HEK293T (cell line): ENCODE results near the gene TAB3.

Source experiments
- BHLHE40 ChIP-seq: fragments of 450-650 bp; IDR thresholded peaks from 2 replicates; pipeline ENCODE4 v1.6.1; 2016; ENCODE audit warnings: mild to moderate bottlenecking, moderate library complexity, borderline replicate concordance
- ELF4 ChIP-seq: fragments of 450-650 bp; IDR thresholded peaks from 2 replicates; pipeline ENCODE4 v1.6.1; 2017; ENCODE audit warnings: antibody characterized with exemption
- FOXA1 ChIP-seq: fragments of 450-650 bp; IDR thresholded peaks from 2 replicates; pipeline ENCODE4 v1.6.1; 2016; ENCODE audit warnings: mild to moderate bottlenecking
- FOXK2 ChIP-seq: fragments of 450-650 bp; IDR thresholded peaks from 2 replicates; pipeline ENCODE4 v1.6.1; 2016; ENCODE audit warnings: mild to moderate bottlenecking
- FOXM1 ChIP-seq: fragments of 450-650 bp; IDR thresholded peaks from 2 replicates; pipeline ENCODE4 v1.6.1; 2017; ENCODE audit warnings: mild to moderate bottlenecking, borderline replicate concordance
- HDGF ChIP-seq: fragments of 450-650 bp; IDR thresholded peaks from 2 replicates; pipeline ENCODE4 v1.6.1; 2017; ENCODE audit warnings: antibody characterized with exemption, borderline replicate concordance
- LEF1 ChIP-seq: fragments of 450-650 bp; IDR thresholded peaks from 2 replicates; pipeline ENCODE4 v1.6.1; 2017; ENCODE audit warnings: mild to moderate bottlenecking, borderline replicate concordance
- NFRKB ChIP-seq: fragments of 450-650 bp; IDR thresholded peaks from 2 replicates; pipeline ENCODE4 v1.6.1; 2016; ENCODE audit warnings: mild to moderate bottlenecking, moderate library complexity
- SP1 ChIP-seq: fragments of 450-650 bp; IDR thresholded peaks from 2 replicates; pipeline ENCODE4 v1.6.1; 2017
- SUZ12 ChIP-seq: fragments of 450-650 bp; IDR thresholded peaks from 2 replicates; pipeline ENCODE4 v1.6.1; 2016; ENCODE audit warnings: mild to moderate bottlenecking
- TARDBP ChIP-seq: fragments of 450-650 bp; IDR thresholded peaks from 2 replicates; pipeline ENCODE4 v1.6.1; 2016
- ZNF384 ChIP-seq: fragments of 450-650 bp; IDR thresholded peaks from 2 replicates; pipeline ENCODE4 v1.6.1; 2016
- TF ChIP-seq, protein P1 (sequence below): fragments of 450-650 bp; IDR thresholded peaks from 2 replicates; pipeline ENCODE4 v1.6.1; 2016

DNA sequence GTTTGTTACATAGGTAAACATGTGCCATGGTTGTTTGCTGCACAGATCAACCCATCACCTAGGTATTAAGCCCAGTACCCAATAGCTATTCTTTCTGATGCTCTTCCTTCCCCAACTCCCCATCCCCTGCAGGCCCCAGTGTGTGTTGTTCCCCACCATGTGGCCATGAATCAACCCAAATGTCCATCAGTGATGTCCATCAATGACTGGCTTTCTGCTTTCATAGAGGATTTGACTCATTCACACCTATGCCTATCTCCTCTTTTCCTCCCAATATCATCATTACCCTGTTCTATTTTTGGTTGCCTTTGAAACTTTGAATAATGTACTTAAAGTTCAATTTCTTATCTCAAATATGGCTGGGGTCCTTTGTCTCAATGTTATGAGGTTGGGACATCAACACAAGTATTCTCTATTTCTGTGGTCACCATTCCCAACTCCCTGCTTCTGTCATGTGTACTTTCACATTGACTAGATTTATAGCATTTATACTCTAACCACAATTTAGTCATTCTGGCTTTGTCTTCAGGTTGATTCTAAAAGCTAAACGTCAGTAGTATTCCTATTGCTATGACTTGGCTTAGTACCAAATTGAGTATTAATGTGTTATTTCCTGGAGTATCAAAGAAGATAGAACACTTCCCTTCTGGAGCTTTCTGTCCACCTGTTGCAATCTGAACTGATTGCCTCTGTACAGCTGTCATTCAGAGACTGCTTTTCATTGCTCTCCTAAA, 107.2 kb downstream of the TAB3 start:
- no peak for TF ChIP-seq HDGF
- no peak for TF ChIP-seq FOXM1
- no peak for TF ChIP-seq SP1
- TF ChIP-seq FOXA1: no peak
- no peak for TF ChIP-seq FOXK2
- TF ChIP-seq SUZ12: no peak
- TF ChIP-seq BHLHE40: no peak
- TF ChIP-seq NFRKB: no peak
- no peak for TF ChIP-seq ELF4
- TF ChIP-seq LEF1: no peak
- TF ChIP-seq ZNF384: no peak
- TF ChIP-seq TARDBP: no peak
- TF ChIP-seq, protein P1, sequence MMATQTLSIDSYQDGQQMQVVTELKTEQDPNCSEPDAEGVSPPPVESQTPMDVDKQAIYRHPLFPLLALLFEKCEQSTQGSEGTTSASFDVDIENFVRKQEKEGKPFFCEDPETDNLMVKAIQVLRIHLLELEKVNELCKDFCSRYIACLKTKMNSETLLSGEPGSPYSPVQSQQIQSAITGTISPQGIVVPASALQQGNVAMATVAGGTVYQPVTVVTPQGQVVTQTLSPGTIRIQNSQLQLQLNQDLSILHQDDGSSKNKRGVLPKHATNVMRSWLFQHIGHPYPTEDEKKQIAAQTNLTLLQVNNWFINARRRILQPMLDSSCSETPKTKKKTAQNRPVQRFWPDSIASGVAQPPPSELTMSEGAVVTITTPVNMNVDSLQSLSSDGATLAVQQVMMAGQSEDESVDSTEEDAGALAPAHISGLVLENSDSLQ: no peak
